Mucosa of descending colon (tissue), 3 donors: ENCODE results near the gene NT5E. TPM values are rescaled to one million over a fixed set of nuclear protein-coding genes. Genes with fewer than 3 reads are reported as not detected.

Experiments used
- ATAC-seq: fragments of 200-7000 bp; cut with Tn5 transposase; one replicate; pipeline ENCODE4 v1.9.1; 2020; ENCODE audit warnings: mild to moderate bottlenecking, moderate library complexity
- DNase-seq, 3 donors: peaks; one replicate each; pipeline ENCODE4 v3.0.0-alpha.2; 2020
- H3K36me3 ChIP-seq: fragments of 200-600 bp; one replicate; pipeline ENCODE4 v1.8.0; 2021; ENCODE audit warnings: low read depth, mild to moderate bottlenecking
- H3K4me1 ChIP-seq: fragments of 200-600 bp; one replicate; pipeline ENCODE4 v1.8.0; 2021; ENCODE audit warnings: low read depth, mild to moderate bottlenecking
- H3K4me3 ChIP-seq: fragments of 200-600 bp; one replicate; pipeline ENCODE4 v1.8.0; 2021; ENCODE audit warnings: mild to moderate bottlenecking
- H3K9me3 ChIP-seq: fragments of 200-600 bp; one replicate; pipeline ENCODE4 v1.8.0; 2021; ENCODE audit warnings: mild to moderate bottlenecking
- intact Hi-C, 2 donors: fragments of 100-400 bp; cut with DNase I in 1 of 2; cut with micrococcal nuclease in 1 of 2; formaldehyde crosslinking; loops; one replicate each; pipeline versions ENCODE4 v1.11.0 to v1.11.1; 2022; cut with DNase I, micrococcal nuclease
- total RNA-seq, 3 donors: library from RNA; stranded (reverse); fragmentation: NEBNext Ultra II Directional in 2 of 3; extraction: Animal tissue kit (Norgen Biotek cat#: 25700) in 2 of 3; gene quantifications; one replicate each; pipeline versions ENCODE4 v1.2.1 to v1.2.4, GENCODE V29; 2021 to 2023
- TF ChIP-seq, protein P1 (sequence below): fragments of 200-600 bp; IDR thresholded peaks from one replicate; pipeline ENCODE4 v1.8.0; 2022; ENCODE audit warnings: antibody characterized with exemption, mild to moderate bottlenecking
- donor health status: DM: no; HTN: no; CAD: no; lungs with moderate emphysema.
- donor health status: DM: no; HTN: no; CAD: no.
- donor health status: DM: no; HTN: yes; CAD: no.

NT5E gene
- total RNA-seq, 3 donors from 2014 or later: 29.0 to 75.8 (median 29.7) TPM

- intact Hi-C loops: no loop called here
- H3K36me3 ChIP-seq: no peaks in the 10 kb centered on the region
- H3K4me1 ChIP-seq: no peaks in the 10 kb centered on the region
- no peak overlapping the region for H3K4me3 ChIP-seq
- no peak for DNase-seq
- TF ChIP-seq, protein P1, sequence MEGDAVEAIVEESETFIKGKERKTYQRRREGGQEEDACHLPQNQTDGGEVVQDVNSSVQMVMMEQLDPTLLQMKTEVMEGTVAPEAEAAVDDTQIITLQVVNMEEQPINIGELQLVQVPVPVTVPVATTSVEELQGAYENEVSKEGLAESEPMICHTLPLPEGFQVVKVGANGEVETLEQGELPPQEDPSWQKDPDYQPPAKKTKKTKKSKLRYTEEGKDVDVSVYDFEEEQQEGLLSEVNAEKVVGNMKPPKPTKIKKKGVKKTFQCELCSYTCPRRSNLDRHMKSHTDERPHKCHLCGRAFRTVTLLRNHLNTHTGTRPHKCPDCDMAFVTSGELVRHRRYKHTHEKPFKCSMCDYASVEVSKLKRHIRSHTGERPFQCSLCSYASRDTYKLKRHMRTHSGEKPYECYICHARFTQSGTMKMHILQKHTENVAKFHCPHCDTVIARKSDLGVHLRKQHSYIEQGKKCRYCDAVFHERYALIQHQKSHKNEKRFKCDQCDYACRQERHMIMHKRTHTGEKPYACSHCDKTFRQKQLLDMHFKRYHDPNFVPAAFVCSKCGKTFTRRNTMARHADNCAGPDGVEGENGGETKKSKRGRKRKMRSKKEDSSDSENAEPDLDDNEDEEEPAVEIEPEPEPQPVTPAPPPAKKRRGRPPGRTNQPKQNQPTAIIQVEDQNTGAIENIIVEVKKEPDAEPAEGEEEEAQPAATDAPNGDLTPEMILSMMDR: no peak
- no peak for ATAC-seq
- peaks cover 9% of the 10 kb centered on the region for H3K9me3 ChIP-seq
These were observed 24.9 kb upstream of the NT5E start for GRCh38 chr6:85424981-85425380.

GRCh38 chr6:85425997-85426396, 23.9 kb upstream of the NT5E start:
- ATAC-seq: no peak
- TF ChIP-seq, protein P1: no peak

GRCh38 chr6:85428486-85428885, 21.4 kb upstream of the NT5E start:
- Histone ChIP-seq H3K9me3 (peaks cover 9% of the 10 kb centered on the region), H3K4me3 (no peak overlapping the region), H3K36me3 (no peaks in the 10 kb centered on the region), H3K4me1 (no peaks in the 10 kb centered on the region)
- intact Hi-C loops: no loop called here
- no peak for DNase-seq
- no peak for ATAC-seq
- TF ChIP-seq, protein P1: no peak

More at GRCh38 chr6:85425997-85426396, 23.9 kb upstream of the NT5E start:
- peaks cover 9% of the 10 kb centered on the region for H3K9me3 ChIP-seq
- intact Hi-C loops: no loop called here
- DNase-seq: no peak
- H3K36me3 ChIP-seq: no peaks in the 10 kb centered on the region
- no peak overlapping the region for H3K4me3 ChIP-seq
- H3K4me1 ChIP-seq: no peaks in the 10 kb centered on the region

DNA sequence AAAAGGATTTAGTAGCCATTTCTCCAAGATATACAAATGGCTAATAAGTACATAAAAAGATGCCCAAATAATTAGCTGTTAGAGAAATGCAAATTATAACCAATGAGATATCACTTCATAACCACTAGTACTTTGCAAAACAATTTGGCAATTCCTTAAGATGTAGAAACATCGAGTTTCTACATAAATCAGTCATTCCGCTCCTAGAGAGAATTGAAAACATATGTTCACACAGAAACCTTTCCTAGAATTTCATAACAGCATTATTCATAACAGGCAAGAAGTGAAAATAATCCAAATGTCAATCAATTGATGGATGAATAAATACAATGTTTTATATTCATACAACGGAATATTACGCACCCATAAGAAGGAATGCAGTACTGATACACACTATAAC, 20.5 kb upstream of the NT5E start:
- ATAC-seq (no peak), DNase-seq (no peak)
- TF ChIP-seq, protein P1: no peak
- Histone ChIP-seq H3K4me3 (no peak overlapping the region), H3K9me3 (peaks cover 9% of the 10 kb centered on the region), H3K36me3 (no peaks in the 10 kb centered on the region), H3K4me1 (no peaks in the 10 kb centered on the region)
- intact Hi-C loops: no loop called here

GRCh38 chr6:85431271-85431670, 18.6 kb upstream of the NT5E start:
- Histone ChIP-seq H3K36me3 (no peaks in the 10 kb centered on the region), H3K9me3 (peaks cover 2% of the 10 kb centered on the region), H3K4me3 (no peak overlapping the region), H3K4me1 (no peaks in the 10 kb centered on the region)
- TF ChIP-seq, protein P1: no peak
- intact Hi-C loops: no loop called here
- ATAC-seq: no peak
- DNase-seq: no peak

DNA sequence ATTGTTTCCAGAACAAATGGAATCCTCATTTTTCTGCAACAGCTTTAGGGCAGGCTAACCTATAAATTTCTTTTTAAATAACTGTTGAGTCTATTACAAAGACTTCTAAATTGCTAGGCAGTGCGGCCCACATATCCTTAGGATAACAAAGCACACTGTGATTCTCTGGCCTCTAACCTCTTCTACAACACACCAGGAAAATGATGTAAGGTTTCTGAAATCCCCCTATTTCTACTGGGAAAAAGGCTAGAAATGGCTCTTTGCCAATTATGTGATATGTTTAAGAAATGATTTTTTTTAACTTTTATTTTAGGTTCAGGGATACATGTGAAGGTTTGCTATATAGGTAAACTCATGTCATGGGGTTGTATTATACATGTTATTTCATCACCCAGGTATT, 17.3 kb upstream of the NT5E start:
- TF ChIP-seq, protein P1: no peak
- Histone ChIP-seq H3K9me3 (no peaks in the 10 kb centered on the region), H3K4me1 (no peaks in the 10 kb centered on the region), H3K36me3 (no peaks in the 10 kb centered on the region), H3K4me3 (no peak overlapping the region)
- no peak for DNase-seq
- intact Hi-C loops: no loop called here
- no peak for ATAC-seq
